IMR-90 (cell line): ENCODE results near the gene PLA2G10. TPM values are rescaled to one million over a fixed set of nuclear protein-coding genes. Genes with fewer than 3 reads are reported as not detected.
"Not testable (repeated sequence)": the region's sequence is repeated elsewhere in the genome, so short reads cannot be mapped to it uniquely, and the experiment has no call there.

Experiments
- ATAC-seq: fragments of 200-7000 bp; cut with Tn5 transposase; 2 replicates; pipeline ENCODE4 v1.9.1; 2020; ENCODE audit warnings: low read depth, mild to moderate bottlenecking, moderate library complexity
- Bru-seq: library from RNA; stranded (reverse); fragments of 400-500 nt; gene quantifications from one replicate; lab custom pipeline; 2021; lab: Mats Ljungman, UMichigan
- BruChase-seq, 2 experiments: library from RNA; stranded (reverse); fragments of 400-500 nt; gene quantifications; one replicate each; lab custom pipeline; 2021; lab: Mats Ljungman, UMichigan
- BruUV-seq: library from RNA; stranded (reverse); fragments of 400-500 nt; replicated peaks from 2 replicates; lab custom pipeline; 2021; lab: Mats Ljungman, UMichigan
- CTCF ChIA-PET: fragments of 300-600 bp; formaldehyde crosslinking; extraction: SDS; loops from one replicate; lab custom pipeline; 2021; ENCODE audit warnings: antibody characterized with exemption; lab: Yijun Ruan, JAX
- POLR2A ChIA-PET: fragments of 300-600 bp; sonication (Branson Sonifier 250); formaldehyde crosslinking; loops from one replicate; lab custom pipeline; 2022; ENCODE audit warnings: antibody characterized with exemption; ENCODE audit not compliant: unreplicated experiment; lab: Charles Lee
- DNase-seq: peaks from one replicate; pipeline ENCODE4 v3.0.0; 2013
- H2AFZ ChIP-seq: replicated peaks from 2 replicates; pipeline ENCODE3; 2013; ENCODE audit warnings: low read length, mild to moderate bottlenecking; ENCODE audit not compliant: poor library complexity
- H2AK5ac ChIP-seq: 2 replicates; pipeline ENCODE4 v1.6.1; 2013; ENCODE audit warnings: low read depth, low read length, inconsistent platforms
- H2AK9ac ChIP-seq: replicated peaks from 2 replicates; pipeline ENCODE3; 2013; ENCODE audit warnings: mild to moderate bottlenecking, low read depth, low read length, moderate library complexity; ENCODE audit not compliant: poor library complexity
- H2BK120ac ChIP-seq: 2 replicates; pipeline ENCODE4 v1.6.1; 2013; ENCODE audit warnings: low read depth, low read length, inconsistent platforms
- H2BK15ac ChIP-seq: 3 replicates; pipeline ENCODE4 v1.6.1; 2013; ENCODE audit warnings: low read depth, low read length, inconsistent platforms
- H2BK20ac ChIP-seq: 2 replicates; pipeline ENCODE4 v1.6.1; 2013; ENCODE audit warnings: low read depth, mild to moderate bottlenecking, inconsistent platforms, low read length, moderate library complexity
- H2BK5ac ChIP-seq: 2 replicates; pipeline ENCODE4 v1.6.1; 2013; ENCODE audit warnings: mild to moderate bottlenecking, low read depth, low read length, inconsistent platforms; ENCODE audit not compliant: poor library complexity, severe bottlenecking
- H3K14ac ChIP-seq: replicated peaks from 2 replicates; pipeline ENCODE4 v1.6.1; 2013; ENCODE audit warnings: low read depth, low read length, inconsistent platforms
- H3K18ac ChIP-seq: 2 replicates; pipeline ENCODE4 v1.6.1; 2013; ENCODE audit warnings: low read depth, low read length, control low read depth
- H3K23ac ChIP-seq: 2 replicates; pipeline ENCODE4 v1.6.1; 2013; ENCODE audit warnings: low read depth, low read length, inconsistent platforms
- H3K27ac ChIP-seq: 2 replicates; pipeline ENCODE4 v1.5.1; 2013; ENCODE audit warnings: mild to moderate bottlenecking, control low read depth, low read length; ENCODE audit not compliant: insufficient read depth
- H3K27me3 ChIP-seq: 2 replicates; pipeline ENCODE4 v1.6.1; 2013; ENCODE audit warnings: low read length; ENCODE audit not compliant: control insufficient read depth, insufficient read depth
- H3K36me3 ChIP-seq: 2 replicates; pipeline ENCODE4 v1.6.1; 2013; ENCODE audit warnings: low read length, mixed read lengths; ENCODE audit not compliant: control insufficient read depth, insufficient read depth
- H3K4ac ChIP-seq: 2 replicates; pipeline ENCODE4 v1.6.1; 2013; ENCODE audit warnings: low read depth, low read length, inconsistent platforms
- H3K4me1 ChIP-seq: 2 replicates; pipeline ENCODE4 v1.6.1; 2013; ENCODE audit warnings: low read length, mixed read lengths; ENCODE audit not compliant: control insufficient read depth, insufficient read depth
- H3K4me2 ChIP-seq: 2 replicates; pipeline ENCODE4 v1.6.1; 2013; ENCODE audit warnings: low read depth, mild to moderate bottlenecking, control low read depth, low read length, moderate library complexity
- H3K4me3 ChIP-seq: 2 replicates; pipeline ENCODE4 v1.5.1; 2013; ENCODE audit warnings: low read depth, mild to moderate bottlenecking, control low read depth, low read length, moderate library complexity; ENCODE audit not compliant: insufficient read depth
- H3K56ac ChIP-seq: 2 replicates; pipeline ENCODE4 v1.6.1; 2013; ENCODE audit warnings: low read length, inconsistent platforms; ENCODE audit not compliant: insufficient read depth; ENCODE audit errors: extremely low read depth
- H3K79me1 ChIP-seq, 2 experiments: 2 replicates each; pipeline ENCODE4 v1.6.1; 2013; ENCODE audit warnings: low read length in 2 of 2, inconsistent platforms in 1 of 2, low read depth in 1 of 2
- H3K9ac ChIP-seq: 2 replicates; pipeline ENCODE4 v1.6.1; 2013; ENCODE audit warnings: low read depth, low read length, control low read depth
- H3K9me1 ChIP-seq: 2 replicates; pipeline ENCODE4 v1.6.1; 2013; ENCODE audit warnings: low read length, inconsistent platforms; ENCODE audit not compliant: insufficient read depth
- H3K9me3 ChIP-seq: 2 replicates; pipeline ENCODE4 v1.6.1; 2013; ENCODE audit warnings: low read length; ENCODE audit not compliant: control insufficient read depth, insufficient read depth
- H4K20me1 ChIP-seq: 2 replicates; pipeline ENCODE4 v1.6.1; 2013; ENCODE audit warnings: low read length, inconsistent platforms; ENCODE audit not compliant: insufficient read depth
- H4K5ac ChIP-seq: 2 replicates; pipeline ENCODE4 v1.6.1; 2013; ENCODE audit warnings: mild to moderate bottlenecking, low read depth, low read length, control low read depth
- H4K8ac ChIP-seq, 2 experiments: 2 replicates each; pipeline ENCODE4 v1.6.1; 2013; ENCODE audit warnings: low read depth in 2 of 2, low read length in 2 of 2, control low read depth in 1 of 2, inconsistent platforms in 1 of 2
- H4K91ac ChIP-seq: 2 replicates; pipeline ENCODE4 v1.6.1; 2013; ENCODE audit warnings: low read depth, low read length, inconsistent platforms; ENCODE audit not compliant: insufficient read depth
- WGBS, 2 experiments: methylation state at CpG; one replicate each; pipeline versions ENCODE4 v1.1.5 to v1.1.7; 2013; ENCODE audit warnings: missing lambda C conversion rate in 2 of 2; ENCODE audit not compliant: insufficient read length in 1 of 2; ENCODE audit errors: extremely low coverage in 2 of 2; 5-methylcytosine and 5-hydroxymethylcytosine counted together
- dilution Hi-C: fragments of 300-500 bp; cut with HindIII; formaldehyde crosslinking; loops from one replicate; pipeline ENCODE4 v1.14.3; 2018; ENCODE audit warnings: low sequenced_read_pairs; ENCODE audit not compliant: unreplicated experiment
- in situ Hi-C: fragments of 300-500 bp; cut with MboI; formaldehyde crosslinking; loops from 3 replicates; pipeline ENCODE4 v1.14.3; 2019; ENCODE audit warnings: low sequenced_read_pairs, inconsistent platforms, mixed read lengths
- intact Hi-C: fragments of 100-400 bp; cut with micrococcal nuclease; formaldehyde crosslinking; loops from 2 replicates; pipeline ENCODE4 v1.10.0; 2022
- long read RNA-seq: library from polyadenylated mRNA; unstranded; transcript quantifications from one replicate; pipeline ENCODE4 v2.0.0, GENCODE V29; 2021; ENCODE audit not compliant: unreplicated experiment
- polyA plus RNA-seq, 3 experiments: library from polyadenylated mRNA; depleted of rRNA; stranded (reverse); fragments of >200 nt; gene quantifications; 2 replicates each; pipeline ENCODE4 v1.2.3, GENCODE V29; 2012; ENCODE audit warnings: low replicate concordance in 1 of 3
- total RNA-seq: library from RNA; depleted of rRNA; stranded (reverse); fragments of >200 nt; gene quantifications from 2 replicates; pipeline ENCODE4 v1.2.3, GENCODE V29; 2012; rRNA removed

The PLA2G10 gene, protein sequence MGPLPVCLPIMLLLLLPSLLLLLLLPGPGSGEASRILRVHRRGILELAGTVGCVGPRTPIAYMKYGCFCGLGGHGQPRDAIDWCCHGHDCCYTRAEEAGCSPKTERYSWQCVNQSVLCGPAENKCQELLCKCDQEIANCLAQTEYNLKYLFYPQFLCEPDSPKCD
- not detected in 2 replicates for total RNA-seq
- not detected in 2 replicates for polyA plus RNA-seq (2012; rRNA removed)
- polyA plus RNA-seq (2012; cell fraction: cytosol; rRNA removed) = not detected in 2 replicates
- 0.07 TPM in 1 of 2 replicates, not detected in the other for polyA plus RNA-seq (2012; cell fraction: nucleus; rRNA removed; ENCODE audit: low replicate concordance)
- percentile 13 among the genes with signal in this experiment for Bru-seq, nascent RNA
- percentile 10 among the genes with signal in this experiment for BruChase-seq, experiment 1, labeled RNA remaining after a 6-hour chase
- percentile 7 among the genes with signal in this experiment for BruChase-seq, experiment 2, labeled RNA remaining after a 2-hour chase
- long read RNA-seq, partial matches to known transcripts = 0 of 1 reads
- long read RNA-seq, other reads (novel, unspliced or antisense) = 1 of 1 reads

GRCh38 chr16:14694129-14694528, at the start of gene PLA2G10:
Gene PLA2G10, minus strand, starts transcription at chr16:14694308. Its CDS starts 79 bp downstream, at chr16:14694229.
- dilution Hi-C loops, H3K56ac ChIP-seq, H3K14ac ChIP-seq, H3K4ac ChIP-seq, H3K18ac ChIP-seq, DNase-seq, H3K4me3 ChIP-seq, in situ Hi-C loops, H2AFZ ChIP-seq, H4K91ac ChIP-seq, H3K9me3 ChIP-seq, H3K4me2 ChIP-seq, H4K8ac ChIP-seq, H3K4me1 ChIP-seq, H3K9me1 ChIP-seq, H4K20me1 ChIP-seq, POLR2A ChIA-PET, H3K36me3 ChIP-seq, H3K27me3 ChIP-seq, H3K79me1 ChIP-seq, H2BK20ac ChIP-seq, H4K5ac ChIP-seq, H3K9ac ChIP-seq, H2BK5ac ChIP-seq, H2BK15ac ChIP-seq, intact Hi-C loops, H3K23ac ChIP-seq, H2AK9ac ChIP-seq, BruUV-seq, CTCF ChIA-PET, ATAC-seq, H3K27ac ChIP-seq, H2BK120ac ChIP-seq, H2AK5ac ChIP-seq: not testable (repeated sequence)
- no CpG with 5 or more reads among the region's 28 CpGs for WGBS, 2 experiments

DNA sequence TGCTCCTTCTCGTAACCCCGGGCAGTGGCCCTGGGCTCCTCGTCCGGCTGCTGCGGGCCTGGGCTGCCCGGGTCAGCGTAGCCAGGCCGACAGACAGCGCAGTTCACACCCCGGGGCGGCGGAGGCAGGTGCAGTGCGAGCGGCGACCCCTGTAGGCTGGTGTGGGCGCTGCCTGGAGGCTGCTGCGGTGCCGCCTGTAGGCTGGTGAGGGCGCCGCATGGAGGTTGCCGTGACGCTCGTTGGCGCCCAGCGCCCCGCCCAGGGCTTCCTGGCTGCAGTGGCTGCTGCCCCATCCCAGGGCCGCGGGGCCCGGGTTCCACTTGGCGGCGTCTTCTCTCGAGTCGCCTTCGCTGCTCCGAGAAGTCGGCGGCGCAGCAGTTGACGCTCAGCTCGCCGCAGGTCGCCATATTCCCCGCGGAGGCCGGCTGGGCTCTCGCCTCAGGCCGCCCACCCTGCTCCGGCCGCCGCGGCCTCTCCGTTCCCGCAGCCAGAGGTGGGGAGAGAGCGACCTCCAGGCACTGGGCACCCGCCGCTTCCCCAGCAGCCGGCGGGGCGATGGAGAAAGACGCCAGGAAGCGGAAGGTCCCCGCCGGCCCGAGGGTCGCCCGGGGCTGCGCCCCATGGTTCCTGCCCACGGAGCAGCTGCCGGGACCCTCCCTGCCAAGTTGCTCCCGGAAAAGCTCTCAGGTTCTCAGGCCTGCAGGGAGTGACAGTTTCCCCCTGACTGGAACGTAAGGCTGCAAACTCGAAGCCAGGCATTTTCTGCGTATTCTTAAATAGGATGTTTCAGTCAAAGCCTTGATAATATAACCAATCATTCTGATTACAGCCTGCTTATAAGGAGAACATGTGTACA, 48.4 kb upstream of the PLA2G10 start, which contains the start of gene NPIPA2:
Gene NPIPA2, plus strand, starts transcription at position 261 of the 856 bp plus-strand sequence. CDS start 5,533 bp downstream, outside the sequence.
- H3K9me1 ChIP-seq, H3K36me3 ChIP-seq, H3K18ac ChIP-seq, H2BK15ac ChIP-seq, H4K5ac ChIP-seq, H3K27ac ChIP-seq, H4K91ac ChIP-seq, H4K20me1 ChIP-seq, H3K4me2 ChIP-seq, H2AFZ ChIP-seq, in situ Hi-C loops, POLR2A ChIA-PET, CTCF ChIA-PET, H3K4ac ChIP-seq, H2AK5ac ChIP-seq, H3K56ac ChIP-seq, H3K4me1 ChIP-seq, H3K9ac ChIP-seq, H2BK5ac ChIP-seq, H3K4me3 ChIP-seq, H2BK120ac ChIP-seq, H2BK20ac ChIP-seq, H3K23ac ChIP-seq, H3K14ac ChIP-seq, BruUV-seq, H3K79me1 ChIP-seq, H3K27me3 ChIP-seq, H4K8ac ChIP-seq, H2AK9ac ChIP-seq, DNase-seq, H3K9me3 ChIP-seq, intact Hi-C loops, dilution Hi-C loops: not testable (repeated sequence)
- peak; percentile 100 for ATAC-seq
- WGBS, 2 experiments = no CpG with 5 or more reads among the region's 73 CpGs
